ENCODE data around the gene IGLL1.

- TF ChIP-seq CTCF (optimal IDR thresholded peaks at IDR 0.05 in 1 of 3, IDR thresholded peaks at IDR 0.05 in 1 of 3, conservative IDR thresholded peaks at IDR 0.05 in 1 of 3; ENCODE audit: extremely low read depth in 1 of 3, insufficient read depth in 2 of 3, low read length in 3 of 3) (no peak), EZH2 (IDR thresholded peaks at IDR 0.05; ENCODE audit: low read length) (no peak)
Measured at GRCh38 chr22:23532731-23533130, 47.4 kb downstream of the IGLL1 start.
